H9 (cell line): Measurements from ENCODE around the gene ZDHHC15. TPM values are rescaled to one million over a fixed set of nuclear protein-coding genes. Genes with fewer than 3 reads are reported as not detected.
"Not testable (repeated sequence)": the region's sequence is repeated elsewhere in the genome, so short reads cannot be mapped to it uniquely, and the experiment has no call there.

ENCODE experiments used
- DNase-seq: peaks from one replicate; pipeline ENCODE4 v3.0.0-alpha.2; 2017
- H2AFZ ChIP-seq: one replicate; pipeline ENCODE4 v1.6.1; 2013; ENCODE audit warnings: mild to moderate bottlenecking, low read length, control low read depth, moderate library complexity
- H2AK5ac ChIP-seq: 2 replicates; pipeline ENCODE4 v1.6.1; 2013; ENCODE audit warnings: low read length, control low read depth, mixed read lengths; ENCODE audit not compliant: insufficient read length
- H2BK120ac ChIP-seq: one replicate; pipeline ENCODE4 v1.6.1; 2013; ENCODE audit warnings: low read depth, mild to moderate bottlenecking, low read length, control low read depth, inconsistent platforms; ENCODE audit not compliant: poor library complexity, severe bottlenecking
- H2BK12ac ChIP-seq: 2 replicates; pipeline ENCODE4 v1.6.1; 2013; ENCODE audit warnings: low read length, control low read depth, mixed read lengths, low read depth; ENCODE audit not compliant: insufficient read length
- H2BK15ac ChIP-seq: 2 replicates; pipeline ENCODE4 v1.6.1; 2013; ENCODE audit warnings: low read depth, low read length, control low read depth
- H2BK20ac ChIP-seq: one replicate; pipeline ENCODE4 v1.6.1; 2013; ENCODE audit warnings: low read depth, mild to moderate bottlenecking, low read length, control low read depth, inconsistent platforms; ENCODE audit not compliant: poor library complexity, severe bottlenecking
- H2BK5ac ChIP-seq: 2 replicates; pipeline ENCODE4 v1.6.1; 2013; ENCODE audit warnings: low read length, control low read depth, mixed read lengths; ENCODE audit not compliant: insufficient read length
- H3K14ac ChIP-seq: 2 replicates; pipeline ENCODE4 v1.6.1; 2013; ENCODE audit warnings: low read length, control low read depth; ENCODE audit not compliant: insufficient read depth
- H3K18ac ChIP-seq: 2 replicates; pipeline ENCODE4 v1.6.1; 2013; ENCODE audit warnings: low read depth, mild to moderate bottlenecking, mixed read lengths, low read length, control low read depth; ENCODE audit not compliant: insufficient read length
- H3K23ac ChIP-seq: 2 replicates; pipeline ENCODE4 v1.6.1; 2013; ENCODE audit warnings: low read length, control low read depth, mixed read lengths, low read depth; ENCODE audit not compliant: insufficient read length
- H3K23me2 ChIP-seq: 2 replicates; pipeline ENCODE4 v1.6.1; 2013; ENCODE audit warnings: low read depth, mild to moderate bottlenecking, mixed read lengths, low read length, control low read depth; ENCODE audit not compliant: insufficient read length, poor library complexity, severe bottlenecking
- H3K27ac ChIP-seq: 2 replicates; pipeline ENCODE4 v1.5.1; 2013; ENCODE audit warnings: low read length, control low read depth, mixed read lengths, low read depth; ENCODE audit not compliant: insufficient read length
- H3K27me3 ChIP-seq: 2 replicates; pipeline ENCODE4 v1.6.1; 2013; ENCODE audit warnings: low read length, control low read depth, inconsistent platforms; ENCODE audit not compliant: insufficient read depth
- H3K4ac ChIP-seq: 2 replicates; pipeline ENCODE4 v1.6.1; 2013; ENCODE audit warnings: low read depth, mild to moderate bottlenecking, control low read depth, inconsistent platforms, low read length, moderate library complexity
- H3K4me1 ChIP-seq: 2 replicates; pipeline ENCODE4 v1.6.1; 2013; ENCODE audit warnings: low read length, control low read depth, inconsistent platforms; ENCODE audit not compliant: insufficient read depth
- H3K4me2 ChIP-seq: 2 replicates; pipeline ENCODE4 v1.6.1; 2013; ENCODE audit warnings: low read length, control low read depth, mixed read lengths; ENCODE audit not compliant: insufficient read length, insufficient read depth
- H3K56ac ChIP-seq: 2 replicates; pipeline ENCODE4 v1.6.1; 2013; ENCODE audit warnings: low read depth, mild to moderate bottlenecking, mixed read lengths, low read length, control low read depth; ENCODE audit not compliant: insufficient read length
- H3K79me1 ChIP-seq: 2 replicates; pipeline ENCODE4 v1.6.1; 2013; ENCODE audit warnings: low read depth, mild to moderate bottlenecking, moderate library complexity, low read length, control low read depth, inconsistent platforms; ENCODE audit not compliant: insufficient read depth, poor library complexity, severe bottlenecking
- H3K79me2 ChIP-seq: 2 replicates; pipeline ENCODE4 v1.6.1; 2013; ENCODE audit warnings: low read length, control low read depth, inconsistent platforms; ENCODE audit not compliant: insufficient read depth
- H3K9ac ChIP-seq: 2 replicates; pipeline ENCODE4 v1.6.1; 2013; ENCODE audit warnings: low read length, control low read depth, mixed read lengths; ENCODE audit not compliant: insufficient read length; ENCODE audit errors: extremely low read depth
- H3K9me3 ChIP-seq: one replicate; pipeline ENCODE4 v1.6.1; 2013; ENCODE audit warnings: low read depth, low read length, inconsistent platforms; ENCODE audit not compliant: control insufficient read depth
- H3T11ph ChIP-seq: one replicate; pipeline ENCODE4 v1.6.1; 2013; ENCODE audit warnings: mild to moderate bottlenecking, low read length, control low read depth, inconsistent platforms
- H4K20me1 ChIP-seq: one replicate; pipeline ENCODE4 v1.6.1; 2013; ENCODE audit not compliant: control insufficient read depth, insufficient read length, insufficient read depth
- H4K5ac ChIP-seq: 2 replicates; pipeline ENCODE4 v1.6.1; 2013; ENCODE audit warnings: low read depth, mild to moderate bottlenecking, mixed read lengths, low read length, control low read depth; ENCODE audit not compliant: insufficient read length
- H4K8ac ChIP-seq: replicated peaks from 2 replicates; pipeline ENCODE4 v1.6.1; 2013; ENCODE audit warnings: low read length, control low read depth, mixed read lengths, low read depth; ENCODE audit not compliant: insufficient read length
- H4K91ac ChIP-seq: 2 replicates; pipeline ENCODE4 v1.6.1; 2013; ENCODE audit warnings: low read depth, mild to moderate bottlenecking, moderate library complexity, mixed read lengths, low read length, control low read depth; ENCODE audit not compliant: insufficient read length
- H3K27ac Mint-ChIP-seq, 3 experiments: 2 replicates in 2 of 3; 3 replicates in 1 of 3; pipeline ENCODE4 v1.8.0; 2020 to 2021; ENCODE audit warnings: mixed read lengths in 3 of 3, mild to moderate bottlenecking in 1 of 3, moderate library complexity in 1 of 3
- H3K27me3 Mint-ChIP-seq: 2 replicates; pipeline ENCODE4 v1.8.0; 2021; ENCODE audit warnings: low read depth, mild to moderate bottlenecking, moderate library complexity, mixed read lengths
- H3K36me3 Mint-ChIP-seq, 3 experiments: 2 replicates in 2 of 3; 3 replicates in 1 of 3; pipeline ENCODE4 v1.8.0; 2020 to 2021; ENCODE audit warnings: low read depth in 3 of 3, mixed read lengths in 3 of 3; ENCODE audit not compliant: insufficient read depth in 1 of 3
- H3K4me1 Mint-ChIP-seq, 2 experiments: 2 replicates each; pipeline ENCODE4 v1.8.0; 2020; ENCODE audit warnings: mixed read lengths in 2 of 2
- H3K4me3 Mint-ChIP-seq, 2 experiments: 2 replicates in 1 of 2; 3 replicates in 1 of 2; pipeline ENCODE4 v1.8.0; 2020 to 2021; ENCODE audit warnings: mild to moderate bottlenecking in 2 of 2, mixed read lengths in 2 of 2, moderate library complexity in 1 of 2
- H3K9me3 Mint-ChIP-seq, 2 experiments: 2 replicates in 1 of 2; 3 replicates in 1 of 2; pipeline ENCODE4 v1.8.0; 2020; ENCODE audit warnings: mild to moderate bottlenecking in 2 of 2, mixed read lengths in 2 of 2, moderate library complexity in 1 of 2
- WGBS: extraction: QIAGEN DNeasy Blood & Tissue Kit; methylation state at CpG from one replicate; pipeline ENCODE4 v1.1.7; 2013; ENCODE audit warnings: missing lambda C conversion rate, low lambda C conversion rate, mixed read lengths; ENCODE audit not compliant: insufficient read length; ENCODE audit errors: extremely low coverage; 5-methylcytosine and 5-hydroxymethylcytosine counted together
- long read RNA-seq: library from polyadenylated mRNA; unstranded; transcript quantifications from one replicate; pipeline ENCODE4 v2.0.0, GENCODE V29; 2020
- total RNA-seq: library from RNA; stranded (reverse); gene quantifications from 2 replicates; pipeline ENCODE4 v1.2.1, GENCODE V29; 2021
- TF ChIP-seq, protein P1 (sequence below): fragments of 200-600 bp; sonication (generic); conservative IDR thresholded peaks from 3 replicates; pipeline ENCODE4 v1.8.0; 2021; ENCODE audit warnings: antibody characterized with exemption, mild to moderate bottlenecking

The ZDHHC15 gene
- total RNA-seq = 1.9 and 2.7 TPM in 2 replicates
- long read RNA-seq, full-length matches to known transcripts = 4 of 19 reads
- long read RNA-seq, partial matches to known transcripts = 4 of 19 reads
- long read RNA-seq, other reads (novel, unspliced or antisense) = 11 of 19 reads

- Histone ChIP-seq H4K8ac (no peak within 1 kb of the TSS), H2BK5ac (no peak within 1 kb of the TSS), H3K27ac (no peak within 1 kb of the TSS), H2BK12ac (no peak within 1 kb of the TSS), H3K56ac (no peak within 1 kb of the TSS), H2AFZ (no peak within 1 kb of the TSS), H3K18ac (peak within 1 kb of the TSS; percentile 80), H3K4me2 (peak within 1 kb of the TSS; percentile 41), H3K14ac (peak within 1 kb of the TSS; percentile 91; the same call in 1 of the 2 replicates), H3K4ac (no peak within 1 kb of the TSS), H3K79me1 (no peaks in the 10 kb centered on the region), H3K9me3 (peaks cover 3% of the 10 kb centered on the region), H2BK15ac (no peak within 1 kb of the TSS), H4K5ac (no peak within 1 kb of the TSS), H3K23ac (no peak within 1 kb of the TSS), H3K4me1 (no peaks in the 10 kb centered on the region; the same call in 1 of the 2 replicates), H2BK20ac (no peak within 1 kb of the TSS), H2BK120ac (no peak within 1 kb of the TSS), H3K79me2 (peaks cover 2% of the 10 kb centered on the region; the same call in 1 of the 2 replicates), H3K23me2 (no peaks in the 10 kb centered on the region), H3T11ph (no peak within 1 kb of the TSS), H3K27me3 (no peaks in the 10 kb centered on the region), H3K9ac (peak within 1 kb of the TSS; percentile 78), H4K91ac (no peak within 1 kb of the TSS), H2AK5ac (no peak within 1 kb of the TSS), H4K20me1 (no peaks in the 10 kb centered on the region)
- Mint-ChIP-seq H3K27ac (peak within 1 kb of the TSS; percentile 50 to 94 (median 77); a peak in 6 of 7 replicates), H3K36me3 (peaks cover 2 to 6% (median 4%) of the 10 kb centered on the region in 3 experiments; a peak in 3 of 7 replicates), H3K27me3 (no peaks in the 10 kb centered on the region), H3K9me3 (peaks cover 67 to 71% of the 10 kb centered on the region in 2 experiments), H3K4me1 (peaks cover 17 to 18% of the 10 kb centered on the region in 2 experiments), H3K4me3 (peak within 1 kb of the TSS; percentile 88 to 92)
- peak; percentile 51 for DNase-seq
- TF ChIP-seq, protein P1, sequence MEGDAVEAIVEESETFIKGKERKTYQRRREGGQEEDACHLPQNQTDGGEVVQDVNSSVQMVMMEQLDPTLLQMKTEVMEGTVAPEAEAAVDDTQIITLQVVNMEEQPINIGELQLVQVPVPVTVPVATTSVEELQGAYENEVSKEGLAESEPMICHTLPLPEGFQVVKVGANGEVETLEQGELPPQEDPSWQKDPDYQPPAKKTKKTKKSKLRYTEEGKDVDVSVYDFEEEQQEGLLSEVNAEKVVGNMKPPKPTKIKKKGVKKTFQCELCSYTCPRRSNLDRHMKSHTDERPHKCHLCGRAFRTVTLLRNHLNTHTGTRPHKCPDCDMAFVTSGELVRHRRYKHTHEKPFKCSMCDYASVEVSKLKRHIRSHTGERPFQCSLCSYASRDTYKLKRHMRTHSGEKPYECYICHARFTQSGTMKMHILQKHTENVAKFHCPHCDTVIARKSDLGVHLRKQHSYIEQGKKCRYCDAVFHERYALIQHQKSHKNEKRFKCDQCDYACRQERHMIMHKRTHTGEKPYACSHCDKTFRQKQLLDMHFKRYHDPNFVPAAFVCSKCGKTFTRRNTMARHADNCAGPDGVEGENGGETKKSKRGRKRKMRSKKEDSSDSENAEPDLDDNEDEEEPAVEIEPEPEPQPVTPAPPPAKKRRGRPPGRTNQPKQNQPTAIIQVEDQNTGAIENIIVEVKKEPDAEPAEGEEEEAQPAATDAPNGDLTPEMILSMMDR = no peak
- no CpG with 5 or more reads among the region's 45 CpGs for WGBS
These were observed at the start of gene ZDHHC15 for GRCh38 chrX:75522565-75523431. Gene ZDHHC15, minus strand, starts transcription at chrX:75523037. Its CDS starts 13 bp downstream, at chrX:75523024.

- not testable (repeated sequence) for H3K23me2 ChIP-seq, H3K79me1 ChIP-seq, H3K4me1 Mint-ChIP-seq, H3K4me1 ChIP-seq, DNase-seq, H2BK5ac ChIP-seq, H2AK5ac ChIP-seq, H3K56ac ChIP-seq, H2BK12ac ChIP-seq, H3K27ac ChIP-seq, H3K18ac ChIP-seq, H3K9ac ChIP-seq, H3K36me3 Mint-ChIP-seq, H3K27me3 ChIP-seq, H2AFZ ChIP-seq, H3K27ac Mint-ChIP-seq, H4K91ac ChIP-seq, H3K79me2 ChIP-seq, H4K5ac ChIP-seq, H2BK20ac ChIP-seq, H3K4me3 Mint-ChIP-seq, H3K27me3 Mint-ChIP-seq, H3K14ac ChIP-seq, H3K9me3 ChIP-seq, H3K4me2 ChIP-seq, H4K20me1 ChIP-seq, H3K4ac ChIP-seq, H4K8ac ChIP-seq, H3K23ac ChIP-seq, H3T11ph ChIP-seq, H2BK15ac ChIP-seq, H2BK120ac ChIP-seq
- WGBS = no CpG with 5 or more reads among the region's 18 CpGs
- H3K9me3 Mint-ChIP-seq = peaks cover 48 to 58% of the 10 kb centered on the region in 2 experiments
These were observed 37.7 kb upstream of the ZDHHC15 start for GRCh38 chrX:75560544-75560943.
